Mucosa of descending colon (tissue), 3 donors: ENCODE measurements around the gene FSTL3. TPM values are rescaled to one million over a fixed set of nuclear protein-coding genes. Genes with fewer than 3 reads are reported as not detected.

Experiments
- ATAC-seq: fragments of 200-7000 bp; cut with Tn5 transposase; one replicate; pipeline ENCODE4 v1.9.1; 2020; ENCODE audit warnings: mild to moderate bottlenecking, moderate library complexity
- DNase-seq, 3 donors: peaks; one replicate each; pipeline ENCODE4 v3.0.0-alpha.2; 2020
- H3K36me3 ChIP-seq: fragments of 200-600 bp; one replicate; pipeline ENCODE4 v1.8.0; 2021; ENCODE audit warnings: low read depth, mild to moderate bottlenecking
- H3K4me1 ChIP-seq: fragments of 200-600 bp; one replicate; pipeline ENCODE4 v1.8.0; 2021; ENCODE audit warnings: low read depth, mild to moderate bottlenecking
- H3K4me3 ChIP-seq: fragments of 200-600 bp; one replicate; pipeline ENCODE4 v1.8.0; 2021; ENCODE audit warnings: mild to moderate bottlenecking
- H3K9me3 ChIP-seq: fragments of 200-600 bp; one replicate; pipeline ENCODE4 v1.8.0; 2021; ENCODE audit warnings: mild to moderate bottlenecking
- CTCF ChIP-seq: fragments of 200-600 bp; IDR thresholded peaks from one replicate; pipeline ENCODE4 v1.8.0; 2022; ENCODE audit warnings: antibody characterized with exemption, mild to moderate bottlenecking
- intact Hi-C, 2 donors: fragments of 100-400 bp; cut with DNase I in 1 of 2; cut with micrococcal nuclease in 1 of 2; formaldehyde crosslinking; loops; one replicate each; pipeline versions ENCODE4 v1.11.0 to v1.11.1; 2022; cut with DNase I, micrococcal nuclease
- total RNA-seq, 3 donors: library from RNA; stranded (reverse); fragmentation: NEBNext Ultra II Directional in 2 of 3; extraction: Animal tissue kit (Norgen Biotek cat#: 25700) in 2 of 3; gene quantifications; one replicate each; pipeline versions ENCODE4 v1.2.1 to v1.2.4, GENCODE V29; 2021 to 2023
- donor health status: DM: no; HTN: no; CAD: no; lungs with moderate emphysema.
- donor health status: DM: no; HTN: no; CAD: no.
- donor health status: DM: no; HTN: yes; CAD: no.

FSTL3 gene
- total RNA-seq, 3 donors from 2014 or later = 2.6 to 25.0 (median 12.8) TPM

GRCh38 chr19:729965-730668, 53.9 kb downstream of the FSTL3 start:
- no peak for ATAC-seq
- intact Hi-C loops = loop anchor here (5.0 to 10.0 kb wide), 2 partner anchors 63 to 145 kb away; partner anchors contain the start of gene HCN2 (in 1 of the 2)
- Histone ChIP-seq H3K9me3 (no peaks in the 10 kb centered on the region), H3K4me3 (no peak overlapping the region), H3K36me3 (no peaks in the 10 kb centered on the region), H3K4me1 (peaks cover 4% of the 10 kb centered on the region)
- no peak for DNase-seq
- no peak for TF ChIP-seq CTCF

- H3K9me3 ChIP-seq = no peaks in the 10 kb centered on the region
- no peak for DNase-seq
- TF ChIP-seq CTCF = no peak
- intact Hi-C loops = loop anchor here (5.0 to 10.0 kb wide), 2 partner anchors 64 to 146 kb away; partner anchors contain the start of gene HCN2 (in 1 of the 2)
- H3K4me1 ChIP-seq = peaks cover 4% of the 10 kb centered on the region
- ATAC-seq = no peak
- H3K4me3 ChIP-seq = no peak overlapping the region
- H3K36me3 ChIP-seq = no peaks in the 10 kb centered on the region
Observed at GRCh38 chr19:731000-731399, 54.8 kb downstream of the FSTL3 start.

- ATAC-seq (no peak), DNase-seq (no peak)
- Histone ChIP-seq H3K36me3 (no peaks in the 10 kb centered on the region), H3K4me1 (peaks cover 4% of the 10 kb centered on the region), H3K4me3 (no peak overlapping the region), H3K9me3 (no peaks in the 10 kb centered on the region)
- no peak for TF ChIP-seq CTCF
- intact Hi-C loops = loop anchor here (5.0 to 10.0 kb wide), 2 partner anchors 65 to 148 kb away; partner anchors contain the start of gene HCN2 (in 1 of the 2)
Observed at GRCh38 chr19:732148-733069, 56.2 kb downstream of the FSTL3 start.

Other genes with a start within 250 kb of the FSTL3 start
- gene SHC2, start 215.4 kb upstream of the FSTL3 start, total RNA-seq = 10 to 100 TPM in 1 of 3 donors, 1 to 10 TPM in 2; 5.3 to 39.3 (median 6.0) TPM
- gene MADCAM1, start 179.9 kb upstream of the FSTL3 start, total RNA-seq = 1 to 10 TPM; 2.3 to 4.3 (median 4.1) TPM
- gene TPGS1, start 168.9 kb upstream of the FSTL3 start, total RNA-seq = 10 to 100 TPM; 15.5 to 20.6 (median 16.0) TPM
- 10 to 100 TPM; 64.6 to 78.0 (median 71.2) TPM for gene CDC34, start 144.6 kb upstream of the FSTL3 start, total RNA-seq
- 1 to 10 TPM in 2 of 3 donors, under 1 TPM in 1; 0.76 to 1.4 (median 1.4) TPM for gene GZMM, start 132.3 kb upstream of the FSTL3 start, total RNA-seq
- 1,000 to 10,000 TPM in 1 of 3 donors, 100 to 1,000 TPM in 2; 695 to 1,536 (median 896) TPM for gene BSG, start 103.8 kb upstream of the FSTL3 start, total RNA-seq
- gene HCN2, start 86.5 kb upstream of the FSTL3 start, total RNA-seq = under 1 TPM; 0.12 to 0.89 (median 0.17) TPM
- gene POLRMT, start 42.9 kb upstream of the FSTL3 start, total RNA-seq = 10 to 100 TPM; 48.3 to 61.1 (median 51.1) TPM
- gene FGF22, start 36.5 kb upstream of the FSTL3 start, total RNA-seq = under 1 TPM in 2 of 3 donors, not detected in 1; 0.23 to 0.82 TPM
- 10 to 100 TPM; 47.5 to 69.1 (median 62.0) TPM for gene RNF126, start 13.2 kb upstream of the FSTL3 start, total RNA-seq
- gene PRSS57, start 19.1 kb downstream of the FSTL3 start, total RNA-seq = not detected
- 10 to 100 TPM in 2 of 3 donors, 1 to 10 TPM in 1; 8.1 to 58.4 (median 13.0) TPM for gene PALM, start 32.5 kb downstream of the FSTL3 start, total RNA-seq
- 100 to 1,000 TPM; 184 to 443 (median 361) TPM for gene MISP, start 74.7 kb downstream of the FSTL3 start, total RNA-seq
- 100 to 1,000 TPM; 204 to 305 (median 281) TPM for gene PTBP1, start 121.1 kb downstream of the FSTL3 start, total RNA-seq
- gene PLPPR3, start 145.6 kb downstream of the FSTL3 start, total RNA-seq = under 1 TPM in 1 of 3 donors, not detected in 2; 0.19 TPM
- under 1 TPM in 1 of 3 donors, not detected in 2; 0.25 TPM for gene AZU1, start 151.4 kb downstream of the FSTL3 start, total RNA-seq
- gene PRTN3, start 164.6 kb downstream of the FSTL3 start, total RNA-seq = not detected
- gene ELANE, start 175.9 kb downstream of the FSTL3 start, total RNA-seq = 1 to 10 TPM in 1 of 3 donors, under 1 TPM in 2; 0.43 to 1.2 (median 0.77) TPM
- gene CFD, start 183.3 kb downstream of the FSTL3 start, total RNA-seq = 100 to 1,000 TPM in 2 of 3 donors, 10 to 100 TPM in 1; 43.1 to 209 (median 110) TPM
- 10 to 100 TPM; 53.4 to 77.4 (median 61.4) TPM for gene MED16, start 216.8 kb downstream of the FSTL3 start, total RNA-seq
- not detected for gene RNU6-9, start 217.1 kb downstream of the FSTL3 start, total RNA-seq
- 10 to 100 TPM; 52.6 to 62.6 (median 54.8) TPM for gene R3HDM4, start 236.8 kb downstream of the FSTL3 start, total RNA-seq
- not detected for gene KISS1R, start 240.9 kb downstream of the FSTL3 start, total RNA-seq
- 10 to 100 TPM; 10.1 to 16.0 (median 14.5) TPM for gene ARID3A, start 249.6 kb downstream of the FSTL3 start, total RNA-seq